OCI-LY1 (cell line): ENCODE results near the gene TCEA3.

Source experiments
- H2AFZ ChIP-seq: fragments of 200-600 bp; sonication (generic), shearing (Covaris generic); 2 replicates; pipeline ENCODE4 v1.6.0; 2014; ENCODE audit warnings: antibody characterized with exemption, mild to moderate bottlenecking, low read length
- H3F3A ChIP-seq: fragments of 200-600 bp; sonication (generic), shearing (Covaris generic); 2 replicates; pipeline ENCODE4 v1.6.0; 2014; ENCODE audit warnings: mild to moderate bottlenecking, antibody characterized with exemption, low read length, moderate library complexity; ENCODE audit not compliant: insufficient read depth
- H3K27ac ChIP-seq: fragments of 200-600 bp; sonication (generic); 2 replicates; pipeline ENCODE4 v1.5.1; 2014; ENCODE audit warnings: low read length, mixed run types, mild to moderate bottlenecking, low read depth; ENCODE audit not compliant: poor library complexity, severe bottlenecking
- H3K27me3 ChIP-seq: fragments of 200-600 bp; sonication (generic); 2 replicates; pipeline ENCODE4 v1.6.0; 2014; ENCODE audit warnings: antibody characterized with exemption, mild to moderate bottlenecking, low read length, moderate library complexity; ENCODE audit not compliant: insufficient read depth
- H3K36me3 ChIP-seq: fragments of 200-600 bp; sonication (generic); 2 replicates; pipeline ENCODE4 v1.6.1; 2014; ENCODE audit warnings: mild to moderate bottlenecking, antibody characterized with exemption, low read length, moderate library complexity, mixed read lengths; ENCODE audit not compliant: insufficient read depth
- H3K4me1 ChIP-seq: fragments of 200-600 bp; sonication (generic); 2 replicates; pipeline ENCODE4 v1.5.1; 2014; ENCODE audit warnings: mild to moderate bottlenecking, low read length, moderate library complexity; ENCODE audit not compliant: insufficient read depth, severe bottlenecking
- H3K4me2 ChIP-seq: fragments of 200-600 bp; sonication (generic), shearing (Covaris generic); 2 replicates; pipeline ENCODE4 v1.6.1; 2014; ENCODE audit warnings: low read length
- H3K4me3 ChIP-seq: fragments of 200-600 bp; sonication (generic); 2 replicates; pipeline ENCODE4 v1.5.1; 2014; ENCODE audit warnings: low read length, low read depth, mild to moderate bottlenecking, mixed read lengths; ENCODE audit not compliant: poor library complexity, severe bottlenecking
- H3K79me2 ChIP-seq: fragments of 200-600 bp; shearing (Covaris generic); 2 replicates; pipeline ENCODE4 v1.6.1; 2016; ENCODE audit warnings: mixed run types, low read length, mixed read lengths; ENCODE audit not compliant: insufficient read depth
- H3K9ac ChIP-seq: fragments of 200-600 bp; sonication (generic), shearing (Covaris generic); 2 replicates; pipeline ENCODE4 v1.6.1; 2014; ENCODE audit warnings: mild to moderate bottlenecking, low read length, mixed read lengths
- H3K9me2 ChIP-seq: fragments of 200-600 bp; sonication (generic), shearing (Covaris generic); 2 replicates; pipeline ENCODE4 v1.6.1; 2014; ENCODE audit warnings: low read depth, mild to moderate bottlenecking, low read length, mixed read lengths
- H3K9me3 ChIP-seq: fragments of 200-600 bp; shearing (Covaris generic); 2 replicates; pipeline ENCODE4 v1.6.1; 2014; ENCODE audit warnings: low read length, mixed read lengths
- H4K20me1 ChIP-seq: fragments of 200-600 bp; sonication (generic), shearing (Covaris generic); 2 replicates; pipeline ENCODE4 v1.6.0; 2016; ENCODE audit warnings: mild to moderate bottlenecking, low read length; ENCODE audit not compliant: insufficient read depth
- CTCF ChIP-seq: fragments of 200-600 bp; sonication (generic), shearing (Covaris generic); IDR thresholded peaks from 2 replicates; pipeline ENCODE4 v1.5.1; 2017; ENCODE audit warnings: mild to moderate bottlenecking, antibody characterized with exemption, low read length, moderate library complexity, mixed read lengths
- EZH2 ChIP-seq: fragments of 200-600 bp; sonication (generic), shearing (Covaris generic); IDR thresholded peaks from 2 replicates; pipeline ENCODE4 v1.8.0; 2017; ENCODE audit warnings: borderline replicate concordance, mixed run types, mild to moderate bottlenecking, antibody characterized with exemption, low read length, moderate library complexity, mixed read lengths

TCEA3 gene

GRCh38 chr1:23367451-23367790 lies 57.1 kb downstream of the TCEA3 start:
- H3K4me2 ChIP-seq = peak overlapping the region; percentile 89
- peaks cover 36% of the 10 kb centered on the region for H3K36me3 ChIP-seq
- peak overlapping the region; percentile 77 for H3K4me3 ChIP-seq
- no peaks in the 10 kb centered on the region for H3K27me3 ChIP-seq
- H3K9ac ChIP-seq = peak overlapping the region; percentile 79
- H3K79me2 ChIP-seq = no peaks in the 10 kb centered on the region
- H3K9me3 ChIP-seq = peaks cover 21% of the 10 kb centered on the region
- H3K9me2 ChIP-seq = no peaks in the 10 kb centered on the region
- peaks cover 24% of the 10 kb centered on the region for H3K4me1 ChIP-seq
- H3K27ac ChIP-seq = no peak overlapping the region
- H2AFZ ChIP-seq = no peak overlapping the region
- no peaks in the 10 kb centered on the region for H3F3A ChIP-seq
- TF ChIP-seq CTCF (no peak), EZH2 (no peak)
- H4K20me1 ChIP-seq = no peaks in the 10 kb centered on the region

- peaks cover 24% of the 10 kb centered on the region for H3K4me1 ChIP-seq
- H4K20me1 ChIP-seq = no peaks in the 10 kb centered on the region
- no peaks in the 10 kb centered on the region for H3K27me3 ChIP-seq
- H3K4me2 ChIP-seq = peak overlapping the region; percentile 89; the same call in 1 of the 2 replicates
- H3K9me3 ChIP-seq = peaks cover 29% of the 10 kb centered on the region
- H3K27ac ChIP-seq = no peak overlapping the region
- H3K79me2 ChIP-seq = no peaks in the 10 kb centered on the region
- H3K36me3 ChIP-seq = peaks cover 44% of the 10 kb centered on the region
- H3K9ac ChIP-seq = no peak overlapping the region
- H3K4me3 ChIP-seq = peak overlapping the region; percentile 77
- H3K9me2 ChIP-seq = no peaks in the 10 kb centered on the region
- no peak for TF ChIP-seq EZH2
- TF ChIP-seq CTCF = no peak
- H2AFZ ChIP-seq = no peak overlapping the region
- H3F3A ChIP-seq = no peaks in the 10 kb centered on the region
These were observed 58.0 kb downstream of the TCEA3 start for GRCh38 chr1:23366598-23366997.

GRCh38 chr1:23366146-23366545 lies 58.4 kb downstream of the TCEA3 start:
- H3K4me1 ChIP-seq = peaks cover 24% of the 10 kb centered on the region
- H3K4me2 ChIP-seq = no peak overlapping the region
- H3K4me3 ChIP-seq = no peak overlapping the region
- TF ChIP-seq CTCF = no peak
- no peak for TF ChIP-seq EZH2
- no peaks in the 10 kb centered on the region for H4K20me1 ChIP-seq
- no peaks in the 10 kb centered on the region for H3F3A ChIP-seq
- H3K27ac ChIP-seq = no peak overlapping the region
- H3K9me2 ChIP-seq = no peaks in the 10 kb centered on the region
- no peaks in the 10 kb centered on the region for H3K27me3 ChIP-seq
- H2AFZ ChIP-seq = no peak overlapping the region
- H3K79me2 ChIP-seq = no peaks in the 10 kb centered on the region
- H3K9ac ChIP-seq = no peak overlapping the region
- H3K9me3 ChIP-seq = peaks cover 33% of the 10 kb centered on the region
- peaks cover 49% of the 10 kb centered on the region for H3K36me3 ChIP-seq
